HG03025 (cell line): ENCODE data around the gene CFAP58.
A peak's percentile ranks its signal among the peaks of the same experiment; 100 is the strongest.

Experiments
- ATAC-seq: cut with Tn5 transposase; IDR thresholded peaks from one replicate; pipeline ENCODE4 v1.9.1; 2021; ENCODE audit warnings: mild to moderate bottlenecking, moderate library complexity; ENCODE audit not compliant: unreplicated experiment, low FRiP score

Gene CFAP58

DNA sequence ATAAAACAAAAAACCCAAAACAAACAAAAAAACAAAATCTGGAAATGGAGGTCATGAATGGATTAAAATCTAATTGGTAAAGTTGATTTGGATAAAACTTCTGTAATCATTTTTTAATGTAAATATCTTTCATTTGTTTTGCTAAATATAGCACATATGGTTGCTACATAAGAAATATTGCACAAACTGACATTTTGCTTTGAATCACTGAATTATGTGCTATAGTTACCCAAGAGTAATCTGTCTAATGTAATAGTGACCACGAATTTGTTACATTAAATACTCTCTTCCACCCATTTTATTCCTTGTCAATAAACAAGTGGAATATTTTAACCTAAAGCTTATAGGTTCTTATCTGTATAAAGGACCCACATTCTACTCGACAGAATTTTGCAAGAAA, 6.2 kb downstream of the CFAP58 start:
- ATAC-seq = no peak

DNA sequence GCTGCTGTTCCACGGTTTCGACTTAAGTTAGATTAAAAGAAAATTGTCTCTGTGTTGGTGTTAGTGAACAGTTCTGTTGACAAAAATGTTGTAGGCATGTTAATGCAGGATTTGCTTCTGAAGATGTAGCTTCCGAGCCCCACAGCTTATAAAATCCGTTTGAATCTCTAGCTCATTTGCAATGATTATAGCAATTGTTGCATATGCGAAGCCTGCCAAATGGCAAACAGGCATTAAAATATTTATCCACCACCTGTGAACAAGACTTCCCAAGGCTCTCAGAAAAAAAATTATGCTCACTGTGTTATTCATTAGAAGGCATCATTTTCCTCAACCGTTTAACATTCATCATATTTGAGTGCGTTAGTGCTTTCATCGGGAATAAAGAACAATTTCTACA, 14.3 kb downstream of the CFAP58 start:
- no peak for ATAC-seq

DNA sequence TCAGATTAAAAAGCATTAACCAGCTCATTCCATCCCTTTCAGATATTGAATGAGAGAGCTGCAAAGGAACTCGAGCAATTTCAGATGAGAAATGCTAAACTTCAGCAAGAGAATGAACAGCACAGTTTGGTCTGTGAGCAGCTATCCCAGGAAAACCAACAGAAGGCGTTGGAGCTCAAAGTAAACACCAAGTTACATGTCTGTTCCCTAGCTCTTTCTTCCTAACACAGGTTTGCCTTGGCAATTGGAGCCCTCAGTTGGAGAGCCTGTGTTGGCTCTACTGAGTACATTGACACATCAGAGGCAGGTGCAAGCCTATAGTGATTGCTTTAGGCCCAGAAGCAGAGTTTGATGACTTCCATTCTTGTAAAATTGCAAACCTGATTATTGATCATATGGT, 14.7 kb downstream of the CFAP58 start:
- ATAC-seq = no peak

GRCh38 chr10:104371753-104372152, 18.1 kb downstream of the CFAP58 start:
- ATAC-seq = no peak

GRCh38 chr10:104374591-104374990, 21.0 kb downstream of the CFAP58 start:
- no peak for ATAC-seq

GRCh38 chr10:104376784-104377300, 23.2 kb downstream of the CFAP58 start:
- ATAC-seq = no peak

- no peak for ATAC-seq
These were observed 26.7 kb downstream of the CFAP58 start for GRCh38 chr10:104380336-104380735.

DNA sequence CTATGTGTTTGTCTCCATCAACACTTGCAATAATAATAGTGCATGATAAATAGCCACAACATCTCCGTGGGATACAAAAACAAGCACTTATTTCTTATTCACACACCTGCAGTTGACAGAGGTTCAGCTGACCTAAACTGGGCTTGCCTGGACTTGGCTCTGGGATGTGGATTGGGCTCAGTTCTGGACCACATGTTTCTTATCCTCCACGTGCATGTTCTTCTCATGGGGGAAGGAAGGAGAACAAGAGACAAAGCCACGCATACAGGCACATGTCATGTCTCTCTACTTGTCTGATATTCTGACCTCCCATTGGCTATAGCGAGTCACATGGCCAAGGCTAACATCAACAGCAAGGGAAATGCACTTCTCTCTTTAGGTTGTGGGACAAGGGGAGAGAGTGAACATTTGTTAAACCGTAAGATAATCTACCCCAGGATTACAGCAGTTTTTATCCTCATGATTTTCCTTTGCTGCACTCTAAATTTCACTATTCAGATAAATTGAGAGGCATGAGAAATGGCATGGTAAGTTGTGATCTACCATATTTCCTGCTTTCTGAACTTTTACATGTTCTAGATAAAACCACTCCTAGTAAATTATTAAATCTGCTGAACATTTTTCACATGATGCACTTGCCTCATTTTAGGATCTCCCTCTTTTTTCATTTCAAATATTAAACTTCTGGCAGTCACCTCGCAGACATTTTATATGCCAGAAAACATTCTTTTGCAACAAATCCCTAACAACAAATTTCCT, 33.7 kb downstream of the CFAP58 start:
- no peak for ATAC-seq

- no peak for ATAC-seq
These were observed 35.2 kb downstream of the CFAP58 start for GRCh38 chr10:104388830-104389229.

- ATAC-seq = no peak
These were observed 37.7 kb downstream of the CFAP58 start for GRCh38 chr10:104391150-104391968.

DNA sequence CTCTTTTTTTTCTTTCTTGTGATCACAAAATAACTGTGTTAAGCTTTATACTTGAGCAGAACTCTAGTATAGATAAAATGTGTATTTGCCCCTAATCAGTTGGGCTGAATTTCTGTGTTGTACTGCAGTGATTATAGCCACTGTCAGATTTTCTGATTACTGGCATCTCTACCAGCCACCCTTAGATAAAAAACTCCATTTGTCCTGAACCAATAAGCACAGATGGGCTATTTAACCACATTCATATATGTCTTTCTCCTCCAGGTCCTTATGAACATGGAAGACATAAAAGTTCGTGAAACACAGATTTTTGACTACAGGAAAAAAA, 38.3 kb downstream of the CFAP58 start:
- ATAC-seq = no peak

DNA sequence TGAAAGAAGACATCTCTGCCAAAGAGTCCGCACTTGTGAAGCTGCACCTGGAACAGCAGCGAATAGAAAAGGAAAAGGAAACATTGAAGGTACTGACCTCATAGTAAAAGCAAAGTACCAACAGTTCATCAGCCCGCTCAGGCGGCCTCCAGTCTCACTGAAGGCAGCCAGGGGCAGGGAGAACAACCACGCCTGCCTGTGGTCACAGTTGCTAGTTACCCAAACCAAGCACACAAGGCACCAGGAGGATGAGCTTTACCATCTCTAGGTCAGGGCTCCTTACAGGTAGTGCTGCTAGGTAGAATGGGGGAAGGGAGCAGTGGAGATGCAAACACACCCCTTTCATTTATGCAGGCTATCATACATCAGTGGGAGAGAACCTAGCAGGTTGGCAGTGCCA, 39.8 kb downstream of the CFAP58 start:
- ATAC-seq = no peak

DNA sequence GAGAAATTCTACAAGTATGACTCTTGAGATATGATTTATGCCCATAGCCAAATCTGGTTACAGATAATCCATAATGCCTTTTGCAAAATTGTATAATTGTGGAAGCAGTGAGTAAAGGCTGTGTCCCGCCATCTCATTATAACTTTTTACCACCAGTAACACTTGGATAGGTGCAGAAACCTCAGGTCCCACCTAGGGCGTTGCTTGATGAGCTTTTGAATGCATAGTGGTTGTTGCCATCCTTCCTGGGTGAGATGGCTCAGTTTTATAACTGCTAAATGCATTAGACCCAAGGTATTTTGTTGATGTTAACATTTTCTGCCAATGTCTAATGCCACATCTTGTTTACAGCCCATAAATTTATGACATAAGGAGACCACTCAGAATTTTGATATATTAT, 42.9 kb downstream of the CFAP58 start:
- no peak for ATAC-seq

DNA sequence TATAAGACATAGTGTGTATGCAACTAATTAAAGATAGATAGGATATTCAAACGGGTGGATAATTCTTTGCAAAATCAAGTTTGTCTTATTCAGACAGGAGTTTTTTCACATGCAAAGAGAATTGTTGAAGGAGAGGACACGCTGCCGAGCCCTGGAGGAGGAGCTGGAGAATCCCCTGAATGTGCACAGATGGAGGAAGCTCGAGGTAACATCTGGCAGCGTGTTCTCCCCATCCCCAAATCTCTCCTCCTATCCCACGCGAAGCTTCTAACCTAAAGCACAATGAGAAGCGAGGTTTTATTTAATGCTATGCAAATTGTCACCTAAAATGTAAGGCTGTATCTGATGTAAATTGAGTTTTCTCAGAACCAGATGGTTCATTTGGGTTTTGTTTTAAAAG, 50.0 kb downstream of the CFAP58 start:
- ATAC-seq = no peak

- no peak for ATAC-seq
These were observed 53.4 kb downstream of the CFAP58 start for GRCh38 chr10:104406715-104407650.

DNA sequence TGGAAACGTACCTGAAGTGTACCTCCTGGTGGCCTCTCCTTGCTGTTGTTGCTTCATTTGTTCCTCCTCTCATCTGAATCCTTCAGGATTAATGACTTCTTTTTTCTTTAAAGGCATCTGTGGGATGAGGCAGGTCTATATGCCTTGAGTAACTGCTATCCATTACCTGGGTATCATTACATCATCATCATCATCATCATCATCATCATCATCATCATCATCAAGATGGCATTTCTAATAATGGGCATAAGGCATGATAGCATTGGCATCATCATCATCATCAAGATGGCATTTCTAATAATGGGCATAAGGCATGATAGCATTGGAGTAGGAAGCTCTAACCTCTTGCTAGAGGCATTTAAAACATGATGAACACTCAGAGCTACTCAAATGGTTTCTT, 59.9 kb downstream of the CFAP58 start:
- no peak for ATAC-seq

- ATAC-seq = no peak
These were observed 62.0 kb downstream of the CFAP58 start for GRCh38 chr10:104415526-104416165.

DNA sequence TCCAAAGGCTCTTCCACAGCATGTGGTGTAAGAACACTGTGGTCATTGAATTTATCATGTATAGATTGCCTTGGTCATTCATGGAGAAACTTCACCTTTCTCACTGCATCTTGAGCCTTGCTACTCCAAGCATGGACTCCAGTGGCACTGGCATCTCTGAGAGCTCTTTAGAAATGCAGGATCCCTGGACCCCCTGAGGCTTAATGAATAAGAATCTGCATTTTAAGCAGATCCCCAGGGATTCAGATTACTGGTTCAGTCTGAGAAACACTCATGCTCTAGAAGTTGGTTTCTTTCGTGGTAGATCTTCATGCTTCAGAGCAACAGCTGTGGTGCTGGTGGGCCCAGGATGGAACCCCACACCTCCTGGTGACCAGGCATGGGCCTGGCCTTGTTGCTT, 63.2 kb downstream of the CFAP58 start:
- no peak for ATAC-seq

GRCh38 chr10:104417637-104418292, 64.1 kb downstream of the CFAP58 start:
- no peak for ATAC-seq

DNA sequence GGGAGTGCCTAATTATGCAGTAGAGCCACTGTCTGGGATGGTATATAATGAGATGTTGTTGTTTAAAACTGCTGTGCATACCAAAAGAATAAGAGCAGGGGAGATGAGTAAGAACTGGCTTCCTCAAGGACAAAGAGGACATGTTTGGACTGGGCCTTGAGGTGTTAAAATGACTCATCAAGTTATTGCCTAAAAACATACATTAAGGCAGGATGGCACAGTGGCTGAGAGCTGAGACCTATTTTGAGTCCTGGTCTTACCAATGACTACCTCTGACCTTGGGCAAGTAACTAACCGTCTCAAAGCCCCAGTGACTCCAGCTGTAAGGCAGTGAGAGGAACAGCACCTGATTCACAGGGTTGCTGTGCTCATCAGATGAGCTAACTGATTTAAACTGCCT, 71.1 kb downstream of the CFAP58 start:
- peak; percentile 80 for ATAC-seq
